Hematopoietic multipotent progenitor cell treated with erythropoietin and hydrocortisone succinate and interleukin-3 and kit ligand, for 17 days (in vitro differentiated cells): ENCODE results near the gene KRT28.
"Not testable (repeated sequence)": the region's sequence is repeated elsewhere in the genome, so short reads cannot be mapped to it uniquely, and the experiment has no call there.

ENCODE experiments used
- DNase-seq: peaks from one replicate; pipeline ENCODE4 v3.0.0-alpha.2; 2015; ENCODE audit warnings: low spot score

KRT28 gene

GRCh38 chr17:40779181-40779909, 20.4 kb downstream of the KRT28 start:
- no peak for DNase-seq

DNA sequence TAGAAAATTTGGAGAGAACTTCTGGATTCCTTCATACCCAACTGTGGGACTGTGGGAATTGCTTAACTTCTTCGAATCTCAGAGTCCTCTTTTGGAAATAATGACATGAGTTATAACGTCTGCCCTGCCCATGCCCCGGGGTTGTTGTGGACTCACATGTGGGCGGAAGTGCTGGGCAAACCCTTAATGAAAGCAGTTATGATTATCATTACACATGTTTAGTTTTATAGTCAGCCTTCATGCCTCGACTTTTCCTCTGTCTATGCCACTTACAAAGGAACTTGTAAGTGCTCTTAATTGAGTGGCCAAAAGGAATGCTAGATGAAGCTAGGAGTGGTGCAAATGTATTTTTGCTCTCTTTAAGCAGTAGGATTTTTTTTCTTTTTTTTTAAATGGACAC, 21.3 kb downstream of the KRT28 start:
- no peak for DNase-seq

DNA sequence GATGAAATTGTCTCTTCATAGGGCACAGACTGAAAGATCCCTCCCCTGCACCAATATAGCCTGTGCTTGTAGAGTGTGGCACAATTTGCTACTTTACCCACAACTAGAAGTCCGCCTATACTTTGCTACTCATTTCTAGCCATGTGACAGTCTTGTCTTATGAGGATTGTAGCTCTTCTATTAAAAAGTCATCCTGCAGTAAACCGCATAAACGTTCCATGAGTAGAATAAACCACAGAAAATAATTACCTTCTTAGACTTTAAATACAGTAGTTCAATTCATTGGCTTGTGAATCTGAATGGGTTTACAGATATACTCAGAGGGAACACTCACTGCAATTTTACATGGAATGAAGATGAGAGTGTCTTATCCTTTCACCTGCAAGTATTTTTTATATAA, 21.8 kb downstream of the KRT28 start:
- no peak for DNase-seq

GRCh38 chr17:40777459-40777858, 22.3 kb downstream of the KRT28 start:
- DNase-seq: no peak

- DNase-seq: no peak
Observed at GRCh38 chr17:40775945-40776344, 23.8 kb downstream of the KRT28 start.

- DNase-seq: no peak
Observed at GRCh38 chr17:40772101-40772500, 27.7 kb downstream of the KRT28 start, which contains the start of gene KRT26. Gene KRT26 (minus strand): TSS chr17:40772201. CDS start chr17:40772113, 88 bp downstream.

GRCh38 chr17:40765657-40766056, 34.1 kb downstream of the KRT28 start:
- no peak for DNase-seq

DNA sequence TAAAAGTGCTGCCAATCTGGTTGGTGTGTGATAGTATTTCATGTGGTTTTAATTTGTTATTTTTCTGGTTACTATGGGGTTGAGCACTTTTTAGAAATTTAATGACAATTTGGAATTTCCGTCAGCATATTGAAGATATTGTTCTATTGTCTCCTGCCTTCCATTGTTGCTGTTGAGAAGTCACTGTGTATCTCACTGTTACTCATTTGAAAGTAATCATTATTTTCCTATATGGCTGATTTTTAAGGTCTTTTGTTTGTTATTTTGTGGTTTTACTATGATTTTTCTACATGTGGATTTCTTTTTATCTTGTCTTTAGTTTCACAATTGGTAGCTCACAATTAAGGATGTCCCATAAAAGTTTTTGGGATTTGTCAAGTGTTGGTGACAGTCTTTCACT, 36.0 kb downstream of the KRT28 start:
- no peak for DNase-seq

- no peak for DNase-seq
Observed at GRCh38 chr17:40760105-40761016, 39.4 kb downstream of the KRT28 start.

DNA sequence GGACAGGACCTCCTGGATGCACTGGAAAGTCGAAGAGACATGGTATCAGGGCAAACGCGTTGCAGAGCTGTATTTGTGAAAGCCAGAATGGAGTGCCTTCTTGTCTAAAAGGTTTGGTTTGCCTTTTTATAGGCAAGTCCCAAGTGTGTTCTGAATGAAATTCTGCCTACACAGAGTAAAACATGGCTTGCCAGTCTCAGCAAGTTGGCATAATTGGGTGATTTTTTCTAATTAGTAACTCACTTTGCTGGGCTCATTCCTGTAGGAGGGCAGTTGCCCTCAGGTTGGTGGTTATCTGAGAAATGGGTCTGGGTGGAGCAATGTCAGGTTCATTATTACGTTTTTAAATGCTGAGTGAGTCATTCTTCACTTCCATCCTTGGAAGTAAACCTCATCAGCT, 44.5 kb downstream of the KRT28 start, which contains the start of gene KRT25:
TSS of gene KRT25 (minus strand) at position 101 of the 400 bp plus-strand sequence. CDS start at position 41, 60 bp downstream.
- DNase-seq: no peak

- DNase-seq: no peak
Observed at GRCh38 chr17:40753804-40754203, 46.0 kb downstream of the KRT28 start.

GRCh38 chr17:40751065-40751464, 48.7 kb downstream of the KRT28 start:
- no peak for DNase-seq

- DNase-seq: no peak
Observed at GRCh38 chr17:40750391-40750790, 49.4 kb downstream of the KRT28 start.

DNA sequence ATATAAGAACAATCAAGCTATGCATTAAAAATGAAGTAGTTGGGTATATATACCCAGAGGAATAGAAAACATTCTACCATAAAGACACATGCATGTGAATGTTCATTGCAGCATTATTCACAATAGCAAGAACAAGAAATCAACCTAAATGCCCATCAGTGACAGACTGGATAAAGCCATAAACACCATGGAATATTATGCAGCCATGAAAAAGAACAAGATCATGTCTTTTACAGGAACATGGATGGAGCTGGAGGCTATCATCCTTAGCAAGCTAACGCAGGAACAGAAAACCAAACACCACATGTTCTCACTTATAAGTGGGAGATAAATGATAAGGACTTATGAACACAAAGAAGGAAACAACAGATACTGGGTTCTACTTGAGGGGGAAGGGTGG, 51.1 kb downstream of the KRT28 start:
- DNase-seq: not testable (repeated sequence)
